ENCODE data around the gene GPR55.

Gene GPR55

DNA sequence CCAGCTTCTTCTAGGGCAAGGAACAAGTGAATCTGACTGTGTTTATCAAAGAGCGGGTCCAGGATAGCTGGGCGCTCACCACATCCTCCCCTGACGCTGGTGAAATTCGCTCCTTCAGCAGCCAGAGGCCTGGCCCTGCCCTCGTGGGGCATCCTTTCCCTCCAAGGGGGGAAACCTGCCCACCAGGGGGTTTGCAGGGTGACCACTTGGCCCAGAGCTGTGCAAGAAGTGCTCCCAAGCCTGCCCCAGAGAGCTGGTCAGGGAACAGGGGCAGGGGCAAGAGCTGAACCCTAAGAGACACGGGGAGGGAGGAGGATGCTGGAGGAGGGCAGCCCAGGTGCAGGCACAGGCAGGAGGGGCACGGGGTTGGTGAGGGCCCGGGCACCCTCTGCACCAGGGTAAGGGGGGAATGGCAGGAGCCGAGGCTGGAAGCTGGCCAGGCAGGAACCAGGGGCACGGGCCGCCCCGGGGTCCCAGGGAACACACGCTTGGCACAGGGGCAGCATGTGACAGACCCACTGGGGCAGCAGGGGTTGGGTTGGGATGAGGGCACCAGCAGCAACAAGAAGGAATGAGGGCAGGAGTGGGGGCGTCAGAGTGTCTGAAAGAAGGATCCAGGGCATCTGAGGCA lies 2.8 kb upstream of the GPR55 start:
- no peak overlapping the region for H3K27ac ChIP-seq
- no peak for TF ChIP-seq ZFX (IDR thresholded peaks at IDR 0.05)
- TF ChIP-seq, protein P1, sequence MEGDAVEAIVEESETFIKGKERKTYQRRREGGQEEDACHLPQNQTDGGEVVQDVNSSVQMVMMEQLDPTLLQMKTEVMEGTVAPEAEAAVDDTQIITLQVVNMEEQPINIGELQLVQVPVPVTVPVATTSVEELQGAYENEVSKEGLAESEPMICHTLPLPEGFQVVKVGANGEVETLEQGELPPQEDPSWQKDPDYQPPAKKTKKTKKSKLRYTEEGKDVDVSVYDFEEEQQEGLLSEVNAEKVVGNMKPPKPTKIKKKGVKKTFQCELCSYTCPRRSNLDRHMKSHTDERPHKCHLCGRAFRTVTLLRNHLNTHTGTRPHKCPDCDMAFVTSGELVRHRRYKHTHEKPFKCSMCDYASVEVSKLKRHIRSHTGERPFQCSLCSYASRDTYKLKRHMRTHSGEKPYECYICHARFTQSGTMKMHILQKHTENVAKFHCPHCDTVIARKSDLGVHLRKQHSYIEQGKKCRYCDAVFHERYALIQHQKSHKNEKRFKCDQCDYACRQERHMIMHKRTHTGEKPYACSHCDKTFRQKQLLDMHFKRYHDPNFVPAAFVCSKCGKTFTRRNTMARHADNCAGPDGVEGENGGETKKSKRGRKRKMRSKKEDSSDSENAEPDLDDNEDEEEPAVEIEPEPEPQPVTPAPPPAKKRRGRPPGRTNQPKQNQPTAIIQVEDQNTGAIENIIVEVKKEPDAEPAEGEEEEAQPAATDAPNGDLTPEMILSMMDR (conservative IDR thresholded peaks at IDR 0.05) = no peak

DNA sequence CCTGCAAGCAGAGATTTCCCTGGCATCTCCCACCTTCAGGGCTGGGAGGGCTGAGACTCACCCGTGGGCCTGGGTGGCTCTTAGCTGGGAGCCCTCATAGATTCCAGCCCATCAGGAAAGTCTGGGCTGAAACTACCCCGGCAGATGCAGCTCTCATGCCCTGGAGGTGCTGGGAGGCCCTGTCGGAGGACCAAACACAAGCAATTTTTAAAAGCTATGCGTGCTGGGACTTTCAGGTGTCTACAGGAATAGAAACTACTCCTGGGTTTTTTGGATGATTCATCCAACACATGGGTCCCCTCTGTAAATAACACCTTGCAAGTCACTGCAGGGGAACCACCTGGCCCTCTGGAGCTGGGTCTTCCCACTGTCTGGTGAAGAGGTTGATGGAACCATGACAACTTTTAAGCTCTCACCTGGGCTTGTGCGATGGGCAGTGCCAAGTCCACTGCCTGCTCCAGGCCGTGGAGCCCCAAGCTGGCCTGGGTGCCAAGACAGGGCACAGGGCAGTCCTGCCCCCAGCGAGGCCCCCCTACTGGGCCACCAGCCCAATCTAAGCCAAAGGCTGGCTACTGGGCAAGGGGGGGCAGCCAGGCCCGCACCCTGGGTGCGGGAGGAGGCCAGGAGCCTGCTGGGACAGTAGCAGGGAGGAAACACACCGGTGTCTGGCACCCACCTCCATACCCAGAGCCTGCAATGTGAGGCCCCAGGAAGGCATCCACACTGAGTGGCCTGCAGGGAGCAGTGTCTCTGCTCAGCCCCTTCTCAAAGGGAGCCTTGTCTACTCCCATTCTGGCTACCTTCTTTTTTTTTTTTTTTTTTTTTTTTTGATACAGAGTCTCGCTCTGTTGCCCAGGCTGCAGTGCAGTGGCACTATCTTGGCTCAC lies 1.1 kb upstream of the GPR55 start:
- no peak overlapping the region for H3K27ac ChIP-seq
- TF ChIP-seq, protein P1 (conservative IDR thresholded peaks at IDR 0.05) = no peak
- TF ChIP-seq ZFX (IDR thresholded peaks at IDR 0.05) = no peak

DNA sequence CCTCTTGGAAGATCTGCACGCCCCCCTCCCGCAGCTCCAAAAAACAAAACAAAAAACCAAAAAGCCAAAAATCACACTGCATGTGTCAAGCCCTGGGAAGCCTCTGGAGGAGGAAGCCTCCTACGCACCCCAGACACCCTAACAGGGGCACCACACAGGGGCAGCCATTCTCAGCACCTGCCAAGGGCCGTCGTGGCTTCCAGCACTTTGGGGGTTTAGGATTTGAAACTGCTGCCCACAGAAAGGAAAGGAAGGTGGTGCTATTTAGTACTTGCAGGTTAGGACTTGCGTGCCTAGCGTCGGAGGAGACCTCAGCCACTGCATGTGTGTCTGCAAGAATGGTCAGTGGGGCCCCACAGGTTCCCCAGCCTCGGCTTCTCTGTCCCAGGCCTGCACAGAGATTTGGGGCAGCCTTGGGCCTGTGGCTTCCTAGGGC lies 419 bp upstream of the GPR55 start:
- no peak overlapping the region for H3K27ac ChIP-seq
- TF ChIP-seq, protein P1 (conservative IDR thresholded peaks at IDR 0.05) = no peak
- no peak for TF ChIP-seq ZFX (IDR thresholded peaks at IDR 0.05)

DNA sequence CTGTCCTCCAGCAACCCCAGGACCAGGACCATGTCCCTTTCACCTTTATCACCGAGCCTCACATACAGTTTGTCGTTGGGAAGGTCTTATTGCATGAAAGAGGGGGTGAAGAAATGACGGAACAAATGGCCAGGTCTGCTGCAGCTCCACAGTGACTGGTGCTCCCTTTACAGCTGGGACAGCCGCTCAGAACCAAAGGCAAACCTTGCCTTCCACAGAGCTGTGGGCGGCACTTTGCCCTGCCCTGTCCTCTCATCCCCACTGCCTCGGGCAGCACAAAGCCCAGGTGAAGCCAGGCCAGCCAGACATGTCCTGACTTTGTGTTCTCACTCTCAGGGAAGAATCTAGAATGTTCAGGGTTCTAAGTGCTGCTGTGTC lies 961 bp downstream of the GPR55 start:
- TF ChIP-seq, protein P1 (conservative IDR thresholded peaks at IDR 0.05) = no peak
- TF ChIP-seq ZFX (IDR thresholded peaks at IDR 0.05) = no peak
- no peak overlapping the region for H3K27ac ChIP-seq

DNA sequence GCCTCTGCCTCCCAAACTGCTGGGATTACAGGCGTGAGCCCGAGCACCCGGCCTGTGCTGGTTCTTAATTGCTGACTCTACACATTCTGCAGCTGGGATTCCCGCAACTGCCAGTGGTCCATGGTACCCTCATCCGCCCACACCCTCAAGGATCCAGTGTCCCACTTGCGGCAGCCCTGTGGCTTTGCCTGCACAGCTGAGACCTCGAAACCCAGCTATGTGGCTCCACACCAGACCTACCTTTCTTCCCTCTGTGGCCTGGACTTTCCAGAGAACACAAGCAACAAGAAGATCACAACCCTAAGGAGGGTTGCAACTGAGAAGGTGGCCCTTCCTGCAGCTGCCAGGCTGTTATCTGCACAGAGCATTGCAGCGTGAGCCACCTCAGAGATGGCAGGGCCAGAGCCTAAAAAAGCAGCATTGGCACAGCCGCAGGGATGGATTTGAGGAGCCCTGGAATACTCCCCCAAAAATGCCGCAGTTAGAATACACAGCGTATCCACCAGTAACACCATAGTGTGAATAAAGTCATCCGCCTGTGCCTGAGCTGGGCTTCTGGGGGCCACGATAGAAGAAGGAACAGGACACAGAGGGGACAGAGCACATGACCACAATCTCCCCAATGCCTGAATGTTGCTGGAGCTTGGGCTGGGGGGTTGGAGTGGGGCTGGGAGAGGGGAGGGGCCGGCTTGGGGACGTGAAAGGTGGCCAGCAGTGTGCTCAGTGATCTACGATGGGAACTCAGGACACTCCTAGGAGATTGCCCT lies 1.9 kb downstream of the GPR55 start:
- no peak overlapping the region for H3K27ac ChIP-seq
- TF ChIP-seq ZFX (IDR thresholded peaks at IDR 0.05) = no peak

DNA sequence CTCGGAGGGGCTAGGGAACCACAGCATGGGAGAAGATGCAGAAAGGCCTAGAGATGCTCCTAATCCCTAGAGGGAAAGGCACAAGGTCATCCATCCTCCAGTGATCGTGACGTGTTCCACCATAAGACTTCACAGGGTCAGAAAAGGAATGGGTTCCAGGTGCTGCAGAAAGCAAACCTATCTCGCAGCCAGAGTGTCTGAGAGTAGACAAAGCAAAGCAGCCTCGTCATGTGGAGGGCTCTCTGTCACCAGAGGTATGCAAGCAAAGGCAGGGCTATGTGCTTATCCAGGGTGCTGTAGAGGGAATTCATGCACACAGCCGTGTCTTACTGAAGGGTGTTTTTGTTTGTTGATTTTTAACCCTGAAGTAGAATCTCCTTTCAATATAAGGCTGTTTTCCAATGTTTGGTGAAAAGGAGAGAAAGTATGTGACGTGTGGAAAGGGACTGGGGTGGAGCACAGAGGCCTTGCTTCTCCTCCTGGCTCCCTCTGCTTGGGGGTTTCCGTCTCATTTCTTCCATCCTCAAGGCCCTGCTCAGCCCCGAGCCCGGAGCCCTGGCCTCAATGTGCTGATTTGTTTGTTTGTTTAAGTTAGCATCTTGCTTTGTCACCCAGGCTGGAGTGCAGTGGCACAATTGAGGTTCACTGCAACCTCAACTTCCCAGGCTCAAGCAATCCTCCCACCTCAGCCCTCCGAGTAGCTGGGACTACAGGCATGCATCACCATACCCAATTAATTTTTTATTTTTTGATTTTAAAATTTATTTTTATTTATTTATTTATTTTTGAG lies 3.0 kb downstream of the GPR55 start:
- TF ChIP-seq, protein P1 (conservative IDR thresholded peaks at IDR 0.05) = no peak
- no peak for TF ChIP-seq ZFX (IDR thresholded peaks at IDR 0.05)
- no peak overlapping the region for H3K27ac ChIP-seq

DNA sequence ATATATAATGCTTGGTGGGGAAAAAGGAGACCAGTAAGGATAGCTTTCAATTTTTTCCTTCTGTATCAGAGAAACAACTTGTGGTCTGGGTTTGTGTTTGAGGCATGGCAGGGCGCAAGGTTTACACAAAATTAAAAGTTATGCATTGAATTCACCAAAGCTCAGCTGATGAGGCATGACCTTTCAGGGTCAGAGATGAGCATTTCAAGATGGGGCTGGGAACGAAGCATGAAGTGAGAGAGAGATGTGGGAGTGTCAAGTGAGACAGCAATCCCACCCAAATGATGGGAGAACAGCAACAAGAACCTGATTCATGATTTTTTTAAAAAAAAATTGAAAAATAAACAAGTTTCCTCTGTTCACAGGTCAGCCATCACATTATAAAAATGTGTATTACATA lies 4.9 kb downstream of the GPR55 start:
- H3K27ac ChIP-seq = no peak overlapping the region

More for the DNA sequence above, 4.9 kb downstream of the GPR55 start:
- no peak for TF ChIP-seq ZFX (IDR thresholded peaks at IDR 0.05)
- TF ChIP-seq, protein P1 (conservative IDR thresholded peaks at IDR 0.05) = no peak

Data from C4-2B (cell line).